Neural progenitor cell (in vitro differentiated cells): ENCODE measurements around the gene PTDSS2.
A peak's percentile ranks its signal among the peaks of the same experiment; 100 is the strongest.

Experiments
- CTCF ChIP-seq: fragments of 200-600 bp; sonication (generic); IDR thresholded peaks from 2 replicates; pipeline ENCODE4 v1.5.1; 2017; ENCODE audit warnings: antibody characterized with exemption, mild to moderate bottlenecking
- EZH2 ChIP-seq: fragments of 200-600 bp; sonication (generic); IDR thresholded peaks from 2 replicates; pipeline ENCODE4 v1.6.1; 2017; ENCODE audit warnings: antibody characterized with exemption, mild to moderate bottlenecking, moderate library complexity
- EZH2phosphoT487 ChIP-seq: fragments of 200-600 bp; sonication (generic); IDR thresholded peaks from 2 replicates; pipeline ENCODE4 v1.6.1; 2017; ENCODE audit warnings: antibody characterized with exemption

GRCh38 chr11:506238-506994 lies 56.3 kb downstream of the PTDSS2 start:
- TF ChIP-seq EZH2 (no peak), CTCF (peak; percentile 17), EZH2phosphoT487 (no peak)
